A673 (cell line): ENCODE data around the gene CTNNA3. TPM values are rescaled to one million over a fixed set of nuclear protein-coding genes. Genes with fewer than 3 reads are reported as not detected.

Experiments
- BruUV-seq: library from RNA; stranded (reverse); fragments of 400-500 nt; replicated peaks from 2 replicates; lab custom pipeline; 2021; lab: Mats Ljungman, UMichigan
- CTCF ChIA-PET: fragments of 300-600 bp; sonication (Branson Sonifier 250); formaldehyde crosslinking; loops from one replicate; lab custom pipeline; 2022; ENCODE audit warnings: antibody characterized with exemption; lab: Charles Lee
- POLR2A ChIA-PET: fragments of 300-600 bp; sonication (Branson Sonifier 250); formaldehyde crosslinking; loops from one replicate; lab custom pipeline; 2022; ENCODE audit warnings: antibody characterized with exemption; ENCODE audit not compliant: low non-redundant PET; lab: Charles Lee
- DNase-seq: peaks from one replicate; pipeline ENCODE4 v3.0.0-alpha.2; 2015; ENCODE audit warnings: low spot score
- H3K27ac ChIP-seq: fragments of 200-600 bp; sonication (generic); 2 replicates; pipeline ENCODE4 v1.5.1; 2016; ENCODE audit warnings: mixed run types, low read depth, mild to moderate bottlenecking, mixed read lengths, antibody characterized with exemption, low read length; ENCODE audit not compliant: poor library complexity, severe bottlenecking
- H3K27me3 ChIP-seq: fragments of 200-600 bp; sonication (generic); replicated peaks from 2 replicates; pipeline ENCODE4 v1.6.1; 2017; ENCODE audit warnings: mixed run types, low read depth, mild to moderate bottlenecking, mixed read lengths, antibody characterized with exemption, low read length; ENCODE audit not compliant: insufficient read depth, poor library complexity
- H3K36me3 ChIP-seq: fragments of 200-600 bp; sonication (generic); 2 replicates; pipeline ENCODE4 v1.6.1; 2016; ENCODE audit warnings: mixed run types, mild to moderate bottlenecking, mixed read lengths, antibody characterized with exemption, low read length; ENCODE audit not compliant: insufficient read depth, poor library complexity, severe bottlenecking
- H3K4me1 ChIP-seq: fragments of 200-600 bp; sonication (generic); 2 replicates; pipeline ENCODE4 v1.6.1; 2017; ENCODE audit warnings: mixed run types, mild to moderate bottlenecking, mixed read lengths, antibody characterized with exemption, low read length; ENCODE audit not compliant: insufficient read depth, poor library complexity, severe bottlenecking
- H3K4me3 ChIP-seq: fragments of 200-600 bp; sonication (generic); 2 replicates; pipeline ENCODE4 v1.5.1; 2016; ENCODE audit warnings: low read depth, mixed run types, mild to moderate bottlenecking, mixed read lengths, low read length; ENCODE audit not compliant: poor library complexity, severe bottlenecking
- H3K9me3 ChIP-seq: fragments of 200-600 bp; sonication (generic); 2 replicates; pipeline ENCODE4 v1.6.1; 2016; ENCODE audit warnings: mixed run types, low read depth, mild to moderate bottlenecking, mixed read lengths, antibody characterized with exemption, low read length; ENCODE audit not compliant: poor library complexity, severe bottlenecking
- CTCF ChIP-seq: fragments of 300-800, 200-600 bp; sonication (generic); conservative IDR thresholded peaks from 2 replicates; pipeline ENCODE4 v1.5.1; 2017; ENCODE audit warnings: low read depth, mild to moderate bottlenecking, antibody characterized with exemption, low read length, moderate library complexity, mixed read lengths
- EZH2 ChIP-seq: fragments of 200-600 bp; sonication (generic); IDR thresholded peaks from 2 replicates; pipeline ENCODE4 v1.6.1; 2017; ENCODE audit warnings: borderline replicate concordance, low read depth, mild to moderate bottlenecking, mixed read lengths, antibody characterized with exemption, low read length; ENCODE audit not compliant: poor library complexity, severe bottlenecking
- intact Hi-C: fragments of 100-400 bp; cut with micrococcal nuclease; formaldehyde crosslinking; loops from one replicate; pipeline ENCODE4 v1.10.0; 2022; ENCODE audit not compliant: unreplicated experiment
- total RNA-seq: library from RNA; stranded (reverse); gene quantifications from 2 replicates; pipeline ENCODE4 v1.2.3, GENCODE V29; 2021

The CTNNA3 gene
- total RNA-seq, 1 experiment from 2014 or later: not detected

- no TSS peak for BruUV-seq
- intact Hi-C loops: no loop called here
- no peak for TF ChIP-seq EZH2
- no peak for TF ChIP-seq CTCF
- ChIA-PET POLR2A (interaction anchor here (0.6 kb wide), 1 partner anchor 385 kb away, joined by 4 read pairs; no protein-coding TSS in a partner anchor), CTCF (no interaction called here)
- Histone ChIP-seq H3K4me1 (no peaks in the 10 kb centered on the region), H3K36me3 (no peaks in the 10 kb centered on the region), H3K27me3 (no peaks in the 10 kb centered on the region), H3K4me3 (no peak overlapping the region), H3K9me3 (no peaks in the 10 kb centered on the region), H3K27ac (no peak overlapping the region)
- no peak for DNase-seq
These were observed 940.5 kb downstream of the CTNNA3 start for GRCh38 chr10:66755474-66755873.

- CTCF ChIA-PET: no interaction called here
- no TSS peak for BruUV-seq
- intact Hi-C loops: no loop called here
These were observed 943.3 kb downstream of the CTNNA3 start for GRCh38 chr10:66752714-66753113.

GRCh38 chr10:66748217-66748616, 947.8 kb downstream of the CTNNA3 start:
- intact Hi-C loops: no loop called here
- CTCF ChIA-PET: no interaction called here
- no peak for DNase-seq
- POLR2A ChIA-PET: no interaction called here
- H3K4me1 ChIP-seq: no peaks in the 10 kb centered on the region
- BruUV-seq: no TSS peak
- no peak for TF ChIP-seq EZH2
- TF ChIP-seq CTCF: no peak
- H3K27me3 ChIP-seq: no peaks in the 10 kb centered on the region
- H3K4me3 ChIP-seq: no peak overlapping the region
- no peak overlapping the region for H3K27ac ChIP-seq
- no peaks in the 10 kb centered on the region for H3K36me3 ChIP-seq
- no peaks in the 10 kb centered on the region for H3K9me3 ChIP-seq

More at GRCh38 chr10:66752714-66753113, 943.3 kb downstream of the CTNNA3 start:
- Histone ChIP-seq H3K27me3 (no peaks in the 10 kb centered on the region), H3K36me3 (no peaks in the 10 kb centered on the region), H3K27ac (no peak overlapping the region), H3K9me3 (no peaks in the 10 kb centered on the region), H3K4me1 (no peaks in the 10 kb centered on the region), H3K4me3 (no peak overlapping the region)
- no peak for TF ChIP-seq EZH2
- no peak for TF ChIP-seq CTCF
- DNase-seq: no peak
- POLR2A ChIA-PET: no interaction called here
